Measurements from ENCODE around the gene CCNA2.

DNA sequence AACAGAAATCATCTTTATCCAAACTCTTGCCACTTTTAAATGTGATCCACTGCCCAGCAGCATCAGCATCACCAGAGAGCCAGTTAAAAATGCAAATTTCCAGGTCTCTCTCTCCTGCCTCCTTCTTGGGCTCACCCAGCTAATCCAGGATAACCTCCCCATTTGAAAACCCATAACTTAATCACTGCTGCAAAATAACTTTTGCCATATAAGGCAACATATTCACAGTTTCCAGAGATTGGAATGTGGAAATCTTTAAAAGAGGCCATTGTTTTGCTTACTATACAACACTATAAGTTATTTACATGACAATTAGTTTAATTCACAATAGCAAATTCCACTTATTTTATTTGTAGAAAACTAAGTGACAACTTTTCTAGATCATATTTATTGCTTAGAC is 27.4 kb downstream of the CCNA2 start:
- TF ChIP-seq, protein P1, sequence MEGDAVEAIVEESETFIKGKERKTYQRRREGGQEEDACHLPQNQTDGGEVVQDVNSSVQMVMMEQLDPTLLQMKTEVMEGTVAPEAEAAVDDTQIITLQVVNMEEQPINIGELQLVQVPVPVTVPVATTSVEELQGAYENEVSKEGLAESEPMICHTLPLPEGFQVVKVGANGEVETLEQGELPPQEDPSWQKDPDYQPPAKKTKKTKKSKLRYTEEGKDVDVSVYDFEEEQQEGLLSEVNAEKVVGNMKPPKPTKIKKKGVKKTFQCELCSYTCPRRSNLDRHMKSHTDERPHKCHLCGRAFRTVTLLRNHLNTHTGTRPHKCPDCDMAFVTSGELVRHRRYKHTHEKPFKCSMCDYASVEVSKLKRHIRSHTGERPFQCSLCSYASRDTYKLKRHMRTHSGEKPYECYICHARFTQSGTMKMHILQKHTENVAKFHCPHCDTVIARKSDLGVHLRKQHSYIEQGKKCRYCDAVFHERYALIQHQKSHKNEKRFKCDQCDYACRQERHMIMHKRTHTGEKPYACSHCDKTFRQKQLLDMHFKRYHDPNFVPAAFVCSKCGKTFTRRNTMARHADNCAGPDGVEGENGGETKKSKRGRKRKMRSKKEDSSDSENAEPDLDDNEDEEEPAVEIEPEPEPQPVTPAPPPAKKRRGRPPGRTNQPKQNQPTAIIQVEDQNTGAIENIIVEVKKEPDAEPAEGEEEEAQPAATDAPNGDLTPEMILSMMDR (IDR thresholded peaks at IDR 0.05; ENCODE audit: low read length): no peak
- TF ChIP-seq EZH2 (IDR thresholded peaks at IDR 0.05; ENCODE audit: borderline replicate concordance, low read length): no peak
